DOHH2 (cell line): ENCODE results near the gene IQCM.

Source experiments
- EZH2phosphoT487 ChIP-seq: fragments of 200-600 bp; sonication (generic); IDR thresholded peaks from 2 replicates; pipeline ENCODE4 v1.6.1; 2017; ENCODE audit warnings: borderline replicate concordance, mild to moderate bottlenecking, antibody characterized with exemption, low read length, moderate library complexity, mixed read lengths
- TF ChIP-seq, protein P1 (sequence below): fragments of 200-600 bp; sonication (generic); IDR thresholded peaks from one replicate; pipeline ENCODE4 v1.5.1; 2014; ENCODE audit warnings: antibody characterized with exemption, mild to moderate bottlenecking, low read depth, low read length; ENCODE audit not compliant: poor library complexity, severe bottlenecking

DNA sequence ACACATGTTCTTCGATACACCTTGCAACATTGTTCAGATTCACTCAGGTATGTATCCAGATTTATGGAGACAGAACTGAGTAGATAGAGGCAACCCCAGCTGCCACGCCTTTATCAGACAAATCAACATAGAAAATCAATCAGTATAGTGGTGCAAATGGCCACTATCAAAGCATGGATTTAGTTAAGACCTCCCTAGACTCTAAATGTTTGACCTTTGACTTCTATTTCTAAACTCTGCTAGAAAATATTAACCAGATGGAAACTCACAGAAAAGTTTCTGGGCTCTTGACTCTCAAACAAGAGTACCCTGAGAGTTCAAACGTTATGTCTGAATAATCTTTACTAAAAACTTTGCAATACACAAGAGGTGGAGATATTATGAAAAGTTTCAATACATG is 411.5 kb downstream of the IQCM start:
- TF ChIP-seq, protein P1, sequence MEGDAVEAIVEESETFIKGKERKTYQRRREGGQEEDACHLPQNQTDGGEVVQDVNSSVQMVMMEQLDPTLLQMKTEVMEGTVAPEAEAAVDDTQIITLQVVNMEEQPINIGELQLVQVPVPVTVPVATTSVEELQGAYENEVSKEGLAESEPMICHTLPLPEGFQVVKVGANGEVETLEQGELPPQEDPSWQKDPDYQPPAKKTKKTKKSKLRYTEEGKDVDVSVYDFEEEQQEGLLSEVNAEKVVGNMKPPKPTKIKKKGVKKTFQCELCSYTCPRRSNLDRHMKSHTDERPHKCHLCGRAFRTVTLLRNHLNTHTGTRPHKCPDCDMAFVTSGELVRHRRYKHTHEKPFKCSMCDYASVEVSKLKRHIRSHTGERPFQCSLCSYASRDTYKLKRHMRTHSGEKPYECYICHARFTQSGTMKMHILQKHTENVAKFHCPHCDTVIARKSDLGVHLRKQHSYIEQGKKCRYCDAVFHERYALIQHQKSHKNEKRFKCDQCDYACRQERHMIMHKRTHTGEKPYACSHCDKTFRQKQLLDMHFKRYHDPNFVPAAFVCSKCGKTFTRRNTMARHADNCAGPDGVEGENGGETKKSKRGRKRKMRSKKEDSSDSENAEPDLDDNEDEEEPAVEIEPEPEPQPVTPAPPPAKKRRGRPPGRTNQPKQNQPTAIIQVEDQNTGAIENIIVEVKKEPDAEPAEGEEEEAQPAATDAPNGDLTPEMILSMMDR: no peak
- TF ChIP-seq EZH2phosphoT487: no peak
